DOHH2 (cell line): ENCODE measurements around the gene CNN1.

Source experiments
- H3F3A ChIP-seq: fragments of 200-600 bp; sonication (generic), shearing (Covaris generic); 2 replicates; pipeline ENCODE4 v1.6.0; 2016; ENCODE audit warnings: antibody characterized with exemption, mild to moderate bottlenecking; ENCODE audit not compliant: control insufficient read depth, insufficient read depth
- H3K27ac ChIP-seq: fragments of 200-600 bp; sonication (generic); 2 replicates; pipeline ENCODE4 v1.5.1; 2014; ENCODE audit warnings: low read depth, mild to moderate bottlenecking, low read length, moderate library complexity
- H3K27me3 ChIP-seq: fragments of 200-600 bp; sonication (generic); 2 replicates; pipeline ENCODE4 v1.6.1; 2014; ENCODE audit warnings: mild to moderate bottlenecking, low read length, mixed read lengths; ENCODE audit not compliant: control insufficient read depth
- H3K36me3 ChIP-seq: fragments of 200-600 bp; sonication (generic); 2 replicates; pipeline ENCODE4 v1.6.1; 2014; ENCODE audit warnings: mild to moderate bottlenecking, low read length, moderate library complexity, mixed read lengths; ENCODE audit not compliant: control insufficient read depth
- H3K4me1 ChIP-seq: fragments of 200-600 bp; sonication (generic); 2 replicates; pipeline ENCODE4 v1.6.1; 2014; ENCODE audit warnings: mild to moderate bottlenecking, low read length, mixed read lengths; ENCODE audit not compliant: control insufficient read depth
- H3K4me2 ChIP-seq: fragments of 200-600 bp; sonication (generic); 2 replicates; pipeline ENCODE4 v1.6.0; 2014; ENCODE audit warnings: mild to moderate bottlenecking, low read length, moderate library complexity
- H3K4me3 ChIP-seq: fragments of 200-600 bp; sonication (generic); 2 replicates; pipeline ENCODE4 v1.5.1; 2014; ENCODE audit warnings: mild to moderate bottlenecking, low read length, mixed read lengths
- H3K79me2 ChIP-seq: fragments of 200-600 bp; sonication (generic); 2 replicates; pipeline ENCODE4 v1.6.1; 2014; ENCODE audit warnings: mild to moderate bottlenecking, low read length, mixed read lengths; ENCODE audit not compliant: control insufficient read depth
- H3K9me2 ChIP-seq: fragments of 200-600 bp; sonication (generic); replicated peaks from 2 replicates; pipeline ENCODE4 v1.6.1; 2014; ENCODE audit warnings: mild to moderate bottlenecking, low read length, mixed read lengths; ENCODE audit not compliant: control insufficient read depth
- H3K9me3 ChIP-seq: fragments of 200-600 bp; sonication (generic); 2 replicates; pipeline ENCODE4 v1.6.1; 2014; ENCODE audit warnings: antibody characterized with exemption, low read length, mixed read lengths; ENCODE audit not compliant: control insufficient read depth, insufficient read depth
- H4K20me1 ChIP-seq: fragments of 200-600 bp; sonication (generic); 2 replicates; pipeline ENCODE4 v1.6.0; 2014; ENCODE audit warnings: low read depth, mild to moderate bottlenecking, antibody characterized with exemption, low read length, moderate library complexity; ENCODE audit not compliant: control insufficient read depth, insufficient read depth
- CTCF ChIP-seq: fragments of 200-600 bp; sonication (generic); IDR thresholded peaks from one replicate; pipeline ENCODE4 v1.5.1; 2014; ENCODE audit warnings: antibody characterized with exemption, mild to moderate bottlenecking, low read depth, low read length; ENCODE audit not compliant: poor library complexity, severe bottlenecking
- EZH2phosphoT487 ChIP-seq: fragments of 200-600 bp; sonication (generic); IDR thresholded peaks from 2 replicates; pipeline ENCODE4 v1.6.1; 2017; ENCODE audit warnings: borderline replicate concordance, mild to moderate bottlenecking, antibody characterized with exemption, low read length, moderate library complexity, mixed read lengths

CNN1 gene

GRCh38 chr19:11574689-11575088 lies 36.0 kb downstream of the CNN1 start:
- Histone ChIP-seq H3K4me2 (peak overlapping the region; percentile 22; the same call in 1 of the 2 replicates), H3K27ac (no peak overlapping the region), H3K79me2 (no peaks in the 10 kb centered on the region), H3K4me3 (no peak overlapping the region), H3K4me1 (peaks cover 33% of the 10 kb centered on the region), H3K9me2 (no peaks in the 10 kb centered on the region), H4K20me1 (no peaks in the 10 kb centered on the region), H3K27me3 (no peaks in the 10 kb centered on the region), H3K36me3 (no peaks in the 10 kb centered on the region), H3K9me3 (no peaks in the 10 kb centered on the region), H3F3A (no peaks in the 10 kb centered on the region)
- TF ChIP-seq CTCF (no peak), EZH2phosphoT487 (no peak)

GRCh38 chr19:11576227-11576626 lies 37.6 kb downstream of the CNN1 start:
- H3K27me3 ChIP-seq: no peaks in the 10 kb centered on the region
- no peaks in the 10 kb centered on the region for H3K36me3 ChIP-seq
- H4K20me1 ChIP-seq: no peaks in the 10 kb centered on the region
- H3K4me1 ChIP-seq: peaks cover 39% of the 10 kb centered on the region
- TF ChIP-seq CTCF: no peak
- TF ChIP-seq EZH2phosphoT487: no peak
- no peaks in the 10 kb centered on the region for H3K9me2 ChIP-seq
- peaks cover 10% of the 10 kb centered on the region for H3F3A ChIP-seq
- H3K79me2 ChIP-seq: no peaks in the 10 kb centered on the region
- no peaks in the 10 kb centered on the region for H3K9me3 ChIP-seq
- H3K4me3 ChIP-seq: no peak overlapping the region
- H3K4me2 ChIP-seq: no peak overlapping the region
- H3K27ac ChIP-seq: no peak overlapping the region

- H3K9me3 ChIP-seq: no peaks in the 10 kb centered on the region
- H3F3A ChIP-seq: peaks cover 24% of the 10 kb centered on the region
- H3K4me2 ChIP-seq: no peak within 1 kb of the TSS
- no peak for TF ChIP-seq CTCF
- no peak for TF ChIP-seq EZH2phosphoT487
- H3K27ac ChIP-seq: no peak within 1 kb of the TSS
- no peaks in the 10 kb centered on the region for H3K9me2 ChIP-seq
- H3K79me2 ChIP-seq: no peaks in the 10 kb centered on the region
- H3K36me3 ChIP-seq: no peaks in the 10 kb centered on the region
- peaks cover 54% of the 10 kb centered on the region for H3K4me1 ChIP-seq
- no peak within 1 kb of the TSS for H3K4me3 ChIP-seq
- H4K20me1 ChIP-seq: no peaks in the 10 kb centered on the region
- H3K27me3 ChIP-seq: no peaks in the 10 kb centered on the region
Observed at GRCh38 chr19:11577451-11578257, 39.0 kb downstream of the CNN1 start, which contains the start of gene ACP5. Gene ACP5 (minus strand): TSS chr19:11577645. CDS start chr19:11577317, 328 bp downstream.
